Measurements from ENCODE around the gene PLXDC2. TPM values are rescaled to one million over a fixed set of nuclear protein-coding genes. Genes with fewer than 3 reads are reported as not detected.

PLXDC2 gene
- total RNA-seq, 1 donor from 2014 or later = 79.2 TPM

DNA sequence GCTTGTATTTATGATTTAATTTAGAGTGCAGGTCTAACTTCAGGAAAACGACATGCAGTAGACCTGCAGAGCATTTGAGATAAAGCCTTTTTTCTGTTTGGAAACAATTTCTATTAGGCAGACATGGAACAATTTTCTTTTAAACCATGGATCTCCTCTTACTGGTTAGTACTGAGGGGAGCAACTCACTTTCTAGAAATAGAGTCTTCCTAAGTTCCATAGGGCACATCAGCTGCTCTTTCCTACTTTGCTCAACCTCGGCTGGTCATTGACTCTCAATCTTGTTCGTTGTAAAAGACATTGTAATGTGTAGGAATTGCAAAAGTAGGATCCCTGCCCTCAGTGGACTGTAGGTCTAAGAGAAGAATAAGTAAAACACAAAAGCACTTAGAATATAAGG lies 58.0 kb downstream of the PLXDC2 start:
- Mint-ChIP-seq H3K9me3 (no peaks in the 10 kb centered on the region), H3K36me3 (peaks cover 17% of the 10 kb centered on the region), H3K4me1 (ENCODE audit: unreplicated experiment) (peaks cover 12% of the 10 kb centered on the region), H3K4me3 (no peak overlapping the region), H3K27ac (peak overlapping the region; percentile 20), H3K27me3 (no peaks in the 10 kb centered on the region)
- no peak for DNase-seq (ENCODE audit: extremely low spot score, unreplicated experiment)
- TF ChIP-seq CTCF (conservative IDR thresholded peaks at IDR 0.05) = no peak

GRCh38 chr10:19874791-19875190 lies 58.6 kb downstream of the PLXDC2 start:
- no peak for TF ChIP-seq CTCF (conservative IDR thresholded peaks at IDR 0.05)
- peaks cover 17% of the 10 kb centered on the region for H3K36me3 Mint-ChIP-seq
- no peaks in the 10 kb centered on the region for H3K27me3 Mint-ChIP-seq
- H3K4me3 Mint-ChIP-seq = no peak overlapping the region
- DNase-seq (ENCODE audit: extremely low spot score, unreplicated experiment) = no peak
- no peaks in the 10 kb centered on the region for H3K9me3 Mint-ChIP-seq
- peaks cover 12% of the 10 kb centered on the region for H3K4me1 Mint-ChIP-seq (ENCODE audit: unreplicated experiment)
- peak overlapping the region; percentile 20 for H3K27ac Mint-ChIP-seq

DNA sequence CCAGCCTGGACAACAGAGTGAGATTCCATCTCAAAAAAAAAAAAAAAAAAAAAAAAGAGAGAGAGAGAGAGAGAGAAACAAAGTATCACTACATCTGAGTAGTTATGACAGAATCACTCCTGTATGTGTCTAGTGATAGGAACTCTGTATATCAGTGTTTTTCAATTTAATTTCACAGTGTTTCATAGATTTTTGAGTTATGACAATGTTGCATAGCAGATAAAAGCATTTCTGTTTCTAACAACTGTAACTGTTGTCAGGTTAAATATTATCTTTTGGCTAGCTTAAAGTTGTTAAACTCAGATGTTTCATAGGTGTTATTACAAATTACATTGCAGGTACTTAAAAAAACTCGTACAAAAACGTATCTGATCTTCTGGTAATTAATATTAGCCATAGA lies 60.3 kb downstream of the PLXDC2 start:
- no peak for TF ChIP-seq CTCF (conservative IDR thresholded peaks at IDR 0.05)
- peaks cover 8% of the 10 kb centered on the region for H3K4me1 Mint-ChIP-seq (ENCODE audit: unreplicated experiment)
- no peaks in the 10 kb centered on the region for H3K9me3 Mint-ChIP-seq
- no peak overlapping the region for H3K4me3 Mint-ChIP-seq
- DNase-seq (ENCODE audit: extremely low spot score, unreplicated experiment) = no peak
- H3K36me3 Mint-ChIP-seq = peaks cover 13% of the 10 kb centered on the region
- no peaks in the 10 kb centered on the region for H3K27me3 Mint-ChIP-seq
- H3K27ac Mint-ChIP-seq = no peak overlapping the region

- DNase-seq (ENCODE audit: extremely low spot score, unreplicated experiment) = no peak
- Mint-ChIP-seq H3K27ac (no peak overlapping the region), H3K9me3 (no peaks in the 10 kb centered on the region), H3K27me3 (no peaks in the 10 kb centered on the region), H3K4me1 (ENCODE audit: unreplicated experiment) (peaks cover 3% of the 10 kb centered on the region), H3K4me3 (no peak overlapping the region), H3K36me3 (peaks cover 11% of the 10 kb centered on the region)
- no peak for TF ChIP-seq CTCF (conservative IDR thresholded peaks at IDR 0.05)
Observed at GRCh38 chr10:19877466-19878255, 61.4 kb downstream of the PLXDC2 start.

GRCh38 chr10:19882621-19883020 lies 66.4 kb downstream of the PLXDC2 start:
- H3K4me1 Mint-ChIP-seq (ENCODE audit: unreplicated experiment) = no peaks in the 10 kb centered on the region
- H3K4me3 Mint-ChIP-seq = no peak overlapping the region
- DNase-seq (ENCODE audit: extremely low spot score, unreplicated experiment) = no peak
- no peaks in the 10 kb centered on the region for H3K27me3 Mint-ChIP-seq
- peaks cover 7% of the 10 kb centered on the region for H3K36me3 Mint-ChIP-seq
- no peak for TF ChIP-seq CTCF (conservative IDR thresholded peaks at IDR 0.05)
- H3K9me3 Mint-ChIP-seq = no peaks in the 10 kb centered on the region
- H3K27ac Mint-ChIP-seq = no peak overlapping the region
